Measurements from ENCODE around the gene PPP3CB.

The PPP3CB gene

GRCh38 chr10:73448384-73448783 is 47.4 kb downstream of the PPP3CB start:
- no peak for DNase-seq (ENCODE audit: low read depth)
- H3K4me3 ChIP-seq (ENCODE audit: control insufficient read depth, low read depth, low read length), result no peak overlapping the region
- TF ChIP-seq CTCF (conservative IDR thresholded peaks at IDR 0.05; ENCODE audit: control insufficient read depth, insufficient read depth, low read depth, low read length), result no peak

GRCh38 chr10:73446926-73447325 is 48.9 kb downstream of the PPP3CB start:
- H3K4me3 ChIP-seq (ENCODE audit: control insufficient read depth, low read depth, low read length), result no peak overlapping the region
- DNase-seq (ENCODE audit: low read depth), result no peak
- TF ChIP-seq CTCF (conservative IDR thresholded peaks at IDR 0.05; ENCODE audit: control insufficient read depth, insufficient read depth, low read depth, low read length), result no peak

GRCh38 chr10:73444457-73444856 is 51.4 kb downstream of the PPP3CB start:
- TF ChIP-seq CTCF (conservative IDR thresholded peaks at IDR 0.05; ENCODE audit: control insufficient read depth, insufficient read depth, low read depth, low read length), result no peak
- DNase-seq (ENCODE audit: low read depth), result no peak

GRCh38 chr10:73439605-73440312 is 56.1 kb downstream of the PPP3CB start:
- no peak overlapping the region for H3K4me3 ChIP-seq (ENCODE audit: control insufficient read depth, low read depth, low read length)
- no peak for TF ChIP-seq CTCF (conservative IDR thresholded peaks at IDR 0.05; ENCODE audit: control insufficient read depth, insufficient read depth, low read depth, low read length)
- DNase-seq (ENCODE audit: low read depth), result peak; percentile 80

More at GRCh38 chr10:73444457-73444856, 51.4 kb downstream of the PPP3CB start:
- H3K4me3 ChIP-seq (ENCODE audit: control insufficient read depth, low read depth, low read length), result no peak overlapping the region

- DNase-seq (ENCODE audit: low read depth), result peak; percentile 44
- H3K4me3 ChIP-seq (ENCODE audit: control insufficient read depth, low read depth, low read length), result no peak overlapping the region
- TF ChIP-seq CTCF (conservative IDR thresholded peaks at IDR 0.05; ENCODE audit: control insufficient read depth, insufficient read depth, low read depth, low read length), result no peak
These were observed 56.8 kb downstream of the PPP3CB start for GRCh38 chr10:73439055-73439454.

GRCh38 chr10:73433538-73433867 is 62.3 kb downstream of the PPP3CB start, which contains the start of gene MSS51:
TSS of gene MSS51 (minus strand) at chr10:73433561. CDS start at chr10:73428284, 5,277 bp downstream.
- H3K4me3 ChIP-seq (ENCODE audit: control insufficient read depth, low read depth, low read length), result no peak within 1 kb of the TSS
- no peak for DNase-seq (ENCODE audit: low read depth)
- TF ChIP-seq CTCF (conservative IDR thresholded peaks at IDR 0.05; ENCODE audit: control insufficient read depth, insufficient read depth, low read depth, low read length), result no peak
